Gastrocnemius medialis (tissue), 4 donors: ENCODE results near the gene SHC1. TPM values are rescaled to one million over a fixed set of nuclear protein-coding genes. Genes with fewer than 3 reads are reported as not detected.

Experiments
- ATAC-seq, 2 donors: fragments of 150-250 bp; one replicate each; pipeline ENCODE4 v1.9.1; 2016
- DNase-seq, 2 donors: peaks; one replicate each; pipeline ENCODE4 v3.0.0-alpha.2; 2019
- H3K27ac ChIP-seq, 4 donors: fragments of 200-600 bp; sonication (generic); 1 replicate in 1 of 4; 2 replicates in 3 of 4; pipeline ENCODE4 v1.5.1; 2016 to 2018; ENCODE audit warnings: mild to moderate bottlenecking in 2 of 4, moderate library complexity in 1 of 4
- H3K27me3 ChIP-seq, 3 donors: fragments of 200-600 bp; sonication (generic) in 2 of 3; 1 replicate in 1 of 3; 2 replicates in 2 of 3; pipeline versions ENCODE4 v1.5.1 to v1.6.0; 2016 to 2019; ENCODE audit warnings: mild to moderate bottlenecking in 1 of 3, moderate library complexity in 1 of 3
- H3K36me3 ChIP-seq, 2 donors: fragments of 200-600 bp; sonication (generic) in 1 of 2; one replicate each; pipeline ENCODE4 v1.5.1; 2017 to 2018
- H3K4me1 ChIP-seq, 2 donors: fragments of 200-600 bp; sonication (generic) in 1 of 2; one replicate each; pipeline ENCODE4 v1.5.1; 2016 to 2017; ENCODE audit warnings: mild to moderate bottlenecking in 2 of 2
- H3K4me3 ChIP-seq, 4 donors: fragments of 200-600 bp; sonication (generic) in 3 of 4; 1 replicate in 1 of 4; 2 replicates in 3 of 4; pipeline ENCODE4 v1.5.1; 2016 to 2019; ENCODE audit warnings: mild to moderate bottlenecking in 2 of 4
- H3K9me3 ChIP-seq, 3 donors: fragments of 200-600 bp; sonication (generic) in 2 of 3; 1 replicate in 1 of 3; 2 replicates in 2 of 3; pipeline ENCODE4 v1.5.1; 2016 to 2019
- POLR2A ChIP-seq, 2 donors: fragments of 450-650 bp; IDR thresholded peaks; one replicate each; pipeline ENCODE4 v1.6.1; 2017; ENCODE audit warnings: antibody characterized with exemption in 2 of 2, mild to moderate bottlenecking in 2 of 2, moderate library complexity in 2 of 2
- in situ Hi-C, 4 donors: fragments of 200-750 bp; cut with MboI; loops; one replicate each; pipeline versions ENCODE4 v1.15.0 to v1.8.0; 2017; ENCODE audit warnings: low sequenced_read_pairs in 4 of 4
- intact Hi-C: fragments of 100-400 bp; cut with DNase I; formaldehyde crosslinking; loops from one replicate; pipeline ENCODE4 v1.15.1; 2023; ENCODE audit warnings: low total_unique reads
- total RNA-seq, 4 donors: library from RNA; depleted of rRNA; stranded (reverse); fragments of >200 nt; gene quantifications; one replicate each; pipeline versions ENCODE4 v1.1.0 to v1.2.3, GENCODE V29; 2016
- TF ChIP-seq, protein P1 (sequence below), 5 experiments: fragments of 450-650 bp in 3 of 5; fragments of 200-600 bp in 2 of 5; sonication (generic) in 2 of 5; IDR thresholded peaks in 4 of 5; conservative IDR thresholded peaks in 1 of 5; 1 replicate in 4 of 5; 2 replicates in 1 of 5; pipeline ENCODE4 v1.5.1; 2016 to 2019; ENCODE audit warnings: antibody characterized with exemption in 5 of 5, mild to moderate bottlenecking in 3 of 5, moderate library complexity in 3 of 5

SHC1 gene
- total RNA-seq, 4 donors from 2014 or later = 27.4 to 135 (median 54.9) TPM

DNA sequence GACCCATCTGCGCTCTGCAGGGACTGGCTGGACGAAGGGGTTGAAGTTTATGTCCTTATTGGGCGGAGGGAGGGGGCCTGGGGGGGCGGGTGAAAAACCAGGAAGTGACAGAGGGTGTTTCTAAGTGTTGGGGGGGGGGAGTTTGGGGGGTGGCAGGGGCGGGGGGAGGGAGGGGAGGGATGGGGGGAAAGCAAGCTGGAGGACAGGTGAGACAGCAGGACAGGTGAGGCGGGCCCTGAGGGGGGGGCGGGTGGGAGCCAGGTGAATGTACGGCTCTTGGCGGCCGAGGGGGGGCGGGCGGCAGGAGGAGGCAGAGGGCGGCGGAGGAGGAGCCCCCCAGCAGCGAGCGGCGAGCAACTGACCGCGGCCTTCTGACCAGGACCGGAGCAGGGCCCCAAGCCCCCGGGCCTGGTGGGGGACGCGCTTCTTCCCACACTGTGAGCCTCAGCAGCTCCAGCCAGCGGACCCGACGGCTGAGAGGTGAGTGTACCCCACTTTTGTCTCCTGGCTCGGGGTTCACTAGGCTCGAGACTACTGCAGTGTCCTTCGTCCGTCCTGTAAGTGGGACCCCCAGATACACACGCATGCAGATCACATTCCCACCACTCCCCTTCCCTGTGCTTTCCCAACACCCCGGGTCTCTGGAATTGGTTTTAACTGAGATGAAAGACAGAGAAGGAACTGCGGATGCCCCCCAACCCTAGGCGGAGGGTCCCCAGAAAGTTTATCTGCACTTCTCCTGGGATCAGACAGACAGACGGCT, 32.1 kb upstream of the SHC1 start, which contains the start of gene ZBTB7B:
TSS of gene ZBTB7B (plus strand) at position 339 of the 763 bp plus-strand sequence. CDS start 11,859 bp downstream, outside the sequence.
- in situ Hi-C loops (no loop called here), intact Hi-C loops (loop anchor here (1.0 to 10.0 kb wide), 6 partner anchors 15 to 1492 kb away; partner anchors contain the start of genes SLC50A1 and UBE2Q1)
- Histone ChIP-seq H3K4me1 (peaks cover 41 to 60% of the 10 kb centered on the region in 2 donors), H3K27ac (peak within 1 kb of the TSS; percentile 95 to 99 (median 98)), H3K27me3 (no peaks in the 10 kb centered on the region), H3K4me3 (peak within 1 kb of the TSS; percentile 94 to 99 (median 96)), H3K9me3 (no peaks in the 10 kb centered on the region), H3K36me3 (no peaks in the 10 kb centered on the region)
- ATAC-seq = peak; percentile 2 to 14
- DNase-seq = peak in 1 of 2 donors; percentile 54
- TF ChIP-seq POLR2A (IDR thresholded peaks at IDR 0.05) = peak in 1 of 2 donors; percentile 12
- TF ChIP-seq, protein P1, sequence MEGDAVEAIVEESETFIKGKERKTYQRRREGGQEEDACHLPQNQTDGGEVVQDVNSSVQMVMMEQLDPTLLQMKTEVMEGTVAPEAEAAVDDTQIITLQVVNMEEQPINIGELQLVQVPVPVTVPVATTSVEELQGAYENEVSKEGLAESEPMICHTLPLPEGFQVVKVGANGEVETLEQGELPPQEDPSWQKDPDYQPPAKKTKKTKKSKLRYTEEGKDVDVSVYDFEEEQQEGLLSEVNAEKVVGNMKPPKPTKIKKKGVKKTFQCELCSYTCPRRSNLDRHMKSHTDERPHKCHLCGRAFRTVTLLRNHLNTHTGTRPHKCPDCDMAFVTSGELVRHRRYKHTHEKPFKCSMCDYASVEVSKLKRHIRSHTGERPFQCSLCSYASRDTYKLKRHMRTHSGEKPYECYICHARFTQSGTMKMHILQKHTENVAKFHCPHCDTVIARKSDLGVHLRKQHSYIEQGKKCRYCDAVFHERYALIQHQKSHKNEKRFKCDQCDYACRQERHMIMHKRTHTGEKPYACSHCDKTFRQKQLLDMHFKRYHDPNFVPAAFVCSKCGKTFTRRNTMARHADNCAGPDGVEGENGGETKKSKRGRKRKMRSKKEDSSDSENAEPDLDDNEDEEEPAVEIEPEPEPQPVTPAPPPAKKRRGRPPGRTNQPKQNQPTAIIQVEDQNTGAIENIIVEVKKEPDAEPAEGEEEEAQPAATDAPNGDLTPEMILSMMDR (IDR thresholded peaks at IDR 0.05 in 4 of 5, conservative IDR thresholded peaks at IDR 0.05 in 1 of 5) = no peak

DNA sequence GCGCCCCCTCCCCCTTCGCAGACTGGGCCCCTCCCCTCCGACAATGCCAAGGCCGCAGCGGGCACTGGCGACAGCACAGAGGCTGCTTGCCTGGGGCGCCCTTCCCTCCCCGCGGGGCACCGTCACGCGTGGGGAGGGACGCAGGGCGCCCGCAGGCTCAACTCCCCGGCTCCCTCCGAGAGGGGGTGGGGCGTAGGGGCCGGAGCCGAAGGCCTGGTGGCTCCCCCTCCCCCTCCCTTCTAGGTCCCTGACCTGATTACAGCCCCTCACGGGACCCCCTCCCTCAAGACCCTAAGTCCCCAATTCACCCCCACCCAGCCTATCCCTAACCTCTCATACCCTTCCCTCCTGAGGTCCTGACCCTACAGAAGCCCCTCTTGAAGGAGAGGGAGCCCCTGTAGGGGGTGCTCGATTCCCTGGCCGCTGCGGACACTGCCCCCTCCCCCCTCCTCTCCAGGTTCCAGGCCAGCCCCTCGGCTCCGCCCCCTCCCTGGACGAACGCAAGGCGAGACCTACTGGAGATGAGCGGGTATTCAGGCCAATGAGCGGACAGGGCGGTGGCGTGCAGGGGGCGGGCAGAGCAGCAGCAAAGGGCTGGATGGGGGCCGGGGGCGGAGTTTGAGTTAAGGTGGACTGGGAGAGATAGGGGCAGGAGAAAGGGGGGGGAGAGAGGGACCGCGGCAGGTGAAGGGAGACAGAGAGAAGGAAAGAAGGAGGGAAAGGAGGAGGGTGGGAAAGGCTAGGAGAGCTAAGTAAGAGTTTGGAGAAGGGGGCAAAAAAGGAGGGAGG, 31.3 kb upstream of the SHC1 start:
- ATAC-seq (peak; percentile 45 to 54), DNase-seq (peak; percentile 100)
- H3K27me3 ChIP-seq = no peaks in the 10 kb centered on the region
- H3K4me1 ChIP-seq = peaks cover 34 to 52% of the 10 kb centered on the region in 2 donors
- intact Hi-C loops = loop anchor here (1.0 to 10.0 kb wide), 8 partner anchors 15 to 1493 kb away; partner anchors contain the start of genes FLAD1, PMVK, SLC50A1 and UBE2Q1
- TF ChIP-seq, protein P1 (IDR thresholded peaks at IDR 0.05 in 4 of 5, conservative IDR thresholded peaks at IDR 0.05 in 1 of 5) = peak in 2 of 5 experiments; percentile 13 to 55
- TF ChIP-seq POLR2A (IDR thresholded peaks at IDR 0.05) = peak; percentile 90 to 92
- H3K36me3 ChIP-seq = no peaks in the 10 kb centered on the region
- peak overlapping the region; percentile 83 to 99 (median 94) for H3K4me3 ChIP-seq
- H3K9me3 ChIP-seq = no peaks in the 10 kb centered on the region
- peak overlapping the region; percentile 95 to 99 (median 98) for H3K27ac ChIP-seq
- in situ Hi-C loops = no loop called here

DNA sequence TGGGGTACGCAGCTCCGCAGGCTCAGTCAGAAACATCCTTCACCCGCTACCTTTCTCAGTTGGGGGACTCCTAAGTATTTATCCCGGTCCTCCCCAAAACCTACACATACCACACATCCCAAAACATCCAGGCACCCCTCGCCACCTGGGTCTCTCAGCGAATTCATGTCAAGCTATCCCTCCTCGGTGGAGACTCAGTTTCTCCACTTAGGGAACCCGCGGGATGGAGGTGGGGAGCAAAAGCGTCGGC, 30.8 kb upstream of the SHC1 start:
- Histone ChIP-seq H3K27me3 (no peaks in the 10 kb centered on the region), H3K4me1 (peaks cover 29 to 47% of the 10 kb centered on the region in 2 donors), H3K9me3 (no peaks in the 10 kb centered on the region), H3K27ac (peak overlapping the region; percentile 95 to 99 (median 98)), H3K4me3 (peak overlapping the region; percentile 83 to 99 (median 94)), H3K36me3 (no peaks in the 10 kb centered on the region)
- intact Hi-C loops (loop anchor here (2.0 to 10.0 kb wide), 7 partner anchors 19 to 1493 kb away; partner anchors contain the start of genes FLAD1, PMVK, SLC50A1 and UBE2Q1), in situ Hi-C loops (no loop called here)
- no peak for TF ChIP-seq POLR2A (IDR thresholded peaks at IDR 0.05)
- TF ChIP-seq, protein P1 (IDR thresholded peaks at IDR 0.05 in 4 of 5, conservative IDR thresholded peaks at IDR 0.05 in 1 of 5) = no peak
- ATAC-seq (no peak), DNase-seq (no peak)

DNA sequence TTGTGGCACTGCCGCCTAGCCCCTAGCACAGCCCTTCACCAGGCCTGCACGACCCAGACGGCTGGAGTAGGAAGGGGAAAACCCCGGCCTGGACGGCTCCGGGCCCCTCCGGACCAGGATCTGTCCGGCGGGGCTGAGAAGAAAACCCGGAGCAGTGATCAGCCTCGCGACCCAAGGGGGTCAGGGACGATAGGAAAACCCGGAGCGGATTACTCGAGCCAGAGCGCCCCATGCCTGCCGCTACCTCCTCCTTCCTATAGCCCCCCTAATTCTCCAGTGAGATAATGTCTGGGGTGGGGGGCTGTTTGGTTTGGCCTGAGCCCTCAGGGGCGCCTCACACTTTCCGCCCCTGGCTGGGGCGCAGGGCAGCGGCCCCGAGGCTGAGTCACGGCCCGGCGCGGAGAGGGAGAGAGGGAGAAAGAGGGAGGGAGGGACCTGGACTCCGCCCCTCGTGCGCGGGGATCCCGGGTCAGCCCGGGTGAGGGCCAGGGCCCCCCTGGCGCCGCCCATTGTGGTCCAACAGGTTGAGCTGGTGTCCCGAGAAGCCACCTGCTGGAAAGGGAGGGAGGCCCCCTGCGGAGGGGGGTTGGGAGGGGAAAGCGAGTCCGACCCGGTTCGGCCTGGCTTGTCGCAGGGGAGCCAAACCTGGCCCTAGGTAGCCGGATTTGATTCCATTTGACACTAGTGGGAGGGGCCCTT, 30.3 kb upstream of the SHC1 start:
- peak; percentile 90 to 92 for TF ChIP-seq POLR2A (IDR thresholded peaks at IDR 0.05)
- TF ChIP-seq, protein P1 (IDR thresholded peaks at IDR 0.05 in 4 of 5, conservative IDR thresholded peaks at IDR 0.05 in 1 of 5) = peak in 4 of 5 experiments; percentile 3 to 52 (median 36)
- in situ Hi-C loops (no loop called here), intact Hi-C loops (loop anchor here (1.0 to 10.0 kb wide), 8 partner anchors 18 to 1494 kb away; partner anchors contain the start of genes CKS1B, FLAD1, PMVK and SLC50A1)
- Histone ChIP-seq H3K4me1 (peaks cover 24 to 42% of the 10 kb centered on the region in 2 donors), H3K9me3 (no peaks in the 10 kb centered on the region), H3K27me3 (no peaks in the 10 kb centered on the region), H3K36me3 (no peaks in the 10 kb centered on the region), H3K27ac (peak overlapping the region; percentile 95 to 99 (median 98)), H3K4me3 (peak overlapping the region; percentile 83 to 99 (median 94))
- ATAC-seq = peak; percentile 25 to 32
- peak; percentile 88 to 97 for DNase-seq
